Measurements from ENCODE around the gene CCDC194. TPM values are rescaled to one million over a fixed set of nuclear protein-coding genes. Genes with fewer than 3 reads are reported as not detected.

CCDC194 gene
- total RNA-seq, 6 experiments from 2014 or later = 0.26 to 1.2 (median 0.36) TPM; not detected in 2

- Histone ChIP-seq H3K27ac (no peak overlapping the region), H3K36me3 (no peaks in the 10 kb centered on the region), H3K9me3 (no peaks in the 10 kb centered on the region), H3K27me3 (no peaks in the 10 kb centered on the region), H3K4me1 (no peaks in the 10 kb centered on the region), H3K4me3 (no peak overlapping the region)
- intact Hi-C loops (cut with DNase I) = no loop called here
- no peak for TF ChIP-seq POLR2A (IDR thresholded peaks at IDR 0.05)
- TF ChIP-seq, protein P1, sequence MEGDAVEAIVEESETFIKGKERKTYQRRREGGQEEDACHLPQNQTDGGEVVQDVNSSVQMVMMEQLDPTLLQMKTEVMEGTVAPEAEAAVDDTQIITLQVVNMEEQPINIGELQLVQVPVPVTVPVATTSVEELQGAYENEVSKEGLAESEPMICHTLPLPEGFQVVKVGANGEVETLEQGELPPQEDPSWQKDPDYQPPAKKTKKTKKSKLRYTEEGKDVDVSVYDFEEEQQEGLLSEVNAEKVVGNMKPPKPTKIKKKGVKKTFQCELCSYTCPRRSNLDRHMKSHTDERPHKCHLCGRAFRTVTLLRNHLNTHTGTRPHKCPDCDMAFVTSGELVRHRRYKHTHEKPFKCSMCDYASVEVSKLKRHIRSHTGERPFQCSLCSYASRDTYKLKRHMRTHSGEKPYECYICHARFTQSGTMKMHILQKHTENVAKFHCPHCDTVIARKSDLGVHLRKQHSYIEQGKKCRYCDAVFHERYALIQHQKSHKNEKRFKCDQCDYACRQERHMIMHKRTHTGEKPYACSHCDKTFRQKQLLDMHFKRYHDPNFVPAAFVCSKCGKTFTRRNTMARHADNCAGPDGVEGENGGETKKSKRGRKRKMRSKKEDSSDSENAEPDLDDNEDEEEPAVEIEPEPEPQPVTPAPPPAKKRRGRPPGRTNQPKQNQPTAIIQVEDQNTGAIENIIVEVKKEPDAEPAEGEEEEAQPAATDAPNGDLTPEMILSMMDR (IDR thresholded peaks at IDR 0.05) = no peak
- peak in 2 of 4 donors; percentile 36 to 54 for ATAC-seq
- WGBS (ENCODE audit: insufficient coverage, low coverage, low lambda C conversion rate, missing lambda C conversion rate) = 40% methylated on average over 1 of the region's 7 CpGs
- DNase-seq = no peak
Measured at GRCh38 chr19:17435218-17435617, 41.2 kb upstream of the CCDC194 start.

GRCh38 chr19:17431417-17431816, 37.4 kb upstream of the CCDC194 start:
- Histone ChIP-seq H3K9me3 (no peaks in the 10 kb centered on the region), H3K27ac (no peak overlapping the region), H3K4me1 (no peaks in the 10 kb centered on the region), H3K36me3 (no peaks in the 10 kb centered on the region), H3K27me3 (no peaks in the 10 kb centered on the region), H3K4me3 (no peak overlapping the region)
- intact Hi-C loops (cut with DNase I) = no loop called here
- 86% methylated on average over 1 of the region's 7 CpGs for WGBS (ENCODE audit: insufficient coverage, low coverage, low lambda C conversion rate, missing lambda C conversion rate)
- TF ChIP-seq, protein P1 (IDR thresholded peaks at IDR 0.05) = no peak
- no peak for TF ChIP-seq POLR2A (IDR thresholded peaks at IDR 0.05)
- no peak for DNase-seq
- no peak for ATAC-seq

GRCh38 chr19:17429641-17430113, 35.7 kb upstream of the CCDC194 start:
- intact Hi-C loops (cut with DNase I) = no loop called here
- Histone ChIP-seq H3K36me3 (no peaks in the 10 kb centered on the region), H3K4me1 (no peaks in the 10 kb centered on the region), H3K27me3 (no peaks in the 10 kb centered on the region), H3K4me3 (no peak overlapping the region), H3K9me3 (no peaks in the 10 kb centered on the region), H3K27ac (no peak overlapping the region)
- TF ChIP-seq POLR2A (IDR thresholded peaks at IDR 0.05) = no peak
- TF ChIP-seq, protein P1 (IDR thresholded peaks at IDR 0.05) = no peak
- peak in 1 of 4 donors; percentile 11 for ATAC-seq
- no peak for DNase-seq
- 66% methylated on average over 13 of the region's 17 CpGs for WGBS (ENCODE audit: insufficient coverage, low coverage, low lambda C conversion rate, missing lambda C conversion rate)

DNA sequence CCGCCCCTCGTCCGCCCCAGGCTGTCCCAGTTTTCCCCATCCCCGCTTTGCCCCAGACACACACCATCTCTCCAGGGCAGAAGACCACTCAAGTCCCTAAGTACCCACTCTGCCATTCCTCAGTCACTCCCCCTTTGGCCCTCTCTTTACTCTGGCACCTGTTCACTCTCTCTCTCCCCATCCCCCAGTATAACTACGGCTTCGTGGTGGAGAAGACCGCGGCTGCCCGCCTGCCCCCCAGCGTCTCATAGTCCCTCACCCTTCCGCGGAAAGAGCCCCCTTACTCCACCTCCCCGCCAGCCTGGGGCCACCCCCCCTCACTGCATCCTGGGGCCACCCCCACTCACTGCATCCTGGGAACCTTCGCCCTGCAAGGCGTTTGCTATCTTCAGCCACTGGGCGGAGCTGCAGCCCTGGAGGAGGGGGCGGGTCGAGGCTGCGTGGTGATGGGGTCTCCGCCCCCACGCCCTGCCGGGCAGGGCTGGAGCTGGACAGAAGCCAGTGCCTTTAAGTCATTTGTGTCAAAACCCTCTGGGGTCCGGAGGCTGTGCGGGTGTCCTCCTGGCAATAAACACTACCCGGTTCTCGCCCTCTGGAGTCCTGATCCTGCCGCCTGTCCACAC, 30.9 kb upstream of the CCDC194 start:
- H3K36me3 ChIP-seq = no peaks in the 10 kb centered on the region
- H3K27ac ChIP-seq = no peak overlapping the region
- peaks cover 0 to 7% (median 0%) of the 10 kb centered on the region in 4 donors for H3K4me1 ChIP-seq
- intact Hi-C loops (cut with DNase I) = no loop called here
- H3K27me3 ChIP-seq = no peaks in the 10 kb centered on the region
- WGBS (ENCODE audit: insufficient coverage, low coverage, low lambda C conversion rate, missing lambda C conversion rate) = 34% methylated on average over 10 of the region's 27 CpGs
- TF ChIP-seq POLR2A (IDR thresholded peaks at IDR 0.05) = no peak
- TF ChIP-seq, protein P1 (IDR thresholded peaks at IDR 0.05) = peak in 1 of 4 donors; percentile 15
- DNase-seq (no peak), ATAC-seq (peak in 3 of 4 donors; percentile 13 to 27 (median 19))
- no peak overlapping the region for H3K4me3 ChIP-seq
- no peaks in the 10 kb centered on the region for H3K9me3 ChIP-seq

Data from right lobe of liver (tissue), 6 donors.